H4 (cell line): Measurements from ENCODE around the gene NPL. TPM values are rescaled to one million over a fixed set of nuclear protein-coding genes. Genes with fewer than 3 reads are reported as not detected.

Source experiments
- DNase-seq: peaks from one replicate; pipeline ENCODE4 v3.0.0-alpha.2; 2015; ENCODE audit warnings: low spot score
- total RNA-seq: library from RNA; depleted of rRNA; stranded (reverse); fragments of >200 nt; shearing (Covaris generic); gene quantifications from 2 replicates; pipeline ENCODE4 v1.2.3, GENCODE V29; 2014; rRNA removed

The NPL gene
- total RNA-seq, 1 experiment from 2014 or later: 4.0 TPM

GRCh38 chr1:182867861-182868260 is 78.3 kb downstream of the NPL start:
- no peak for DNase-seq

DNA sequence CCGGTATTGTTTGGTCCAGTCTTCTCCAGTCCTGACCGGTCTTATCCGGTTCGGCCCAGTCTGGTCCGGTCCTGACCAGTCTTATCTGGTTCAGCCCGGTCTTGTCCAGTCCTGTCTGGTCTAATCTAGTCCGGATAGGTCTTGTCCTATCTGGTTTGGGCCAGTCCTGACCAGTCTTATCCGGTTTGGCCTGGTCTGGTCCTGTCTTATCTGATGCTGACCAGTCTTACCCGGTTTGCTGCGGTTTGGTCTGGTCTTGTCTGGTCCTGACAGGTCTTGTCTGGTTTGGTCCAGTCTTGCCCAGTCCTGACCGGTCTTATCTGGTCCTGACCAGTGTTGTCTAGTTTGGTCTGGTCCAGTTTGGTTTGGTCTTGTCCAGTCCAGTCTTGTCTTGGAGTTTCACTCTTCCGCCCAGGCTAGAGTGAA is 79.7 kb downstream of the NPL start:
- no peak for DNase-seq

DNA sequence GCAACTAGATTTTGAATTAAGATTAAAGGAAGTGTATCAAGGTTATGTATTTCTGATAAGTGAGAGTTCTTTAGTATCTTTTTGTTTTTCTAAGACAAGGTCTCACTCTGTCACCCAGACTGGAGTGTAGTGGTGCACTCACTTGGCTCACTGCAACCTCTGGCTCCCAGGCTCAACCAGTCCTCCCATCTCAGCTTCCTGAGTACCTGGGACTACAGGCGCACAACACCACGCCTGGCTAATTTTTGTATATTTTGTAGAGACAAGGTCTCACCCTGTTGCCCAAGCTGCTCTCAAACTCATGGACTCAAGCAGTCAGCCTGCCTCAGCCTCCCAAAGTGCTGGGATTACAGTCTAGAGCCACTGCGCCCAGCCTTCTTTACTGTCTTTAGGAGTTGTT is 83.3 kb downstream of the NPL start:
- no peak for DNase-seq

- DNase-seq: no peak
Measured at GRCh38 chr1:182875889-182876288, 86.3 kb downstream of the NPL start.

DNA sequence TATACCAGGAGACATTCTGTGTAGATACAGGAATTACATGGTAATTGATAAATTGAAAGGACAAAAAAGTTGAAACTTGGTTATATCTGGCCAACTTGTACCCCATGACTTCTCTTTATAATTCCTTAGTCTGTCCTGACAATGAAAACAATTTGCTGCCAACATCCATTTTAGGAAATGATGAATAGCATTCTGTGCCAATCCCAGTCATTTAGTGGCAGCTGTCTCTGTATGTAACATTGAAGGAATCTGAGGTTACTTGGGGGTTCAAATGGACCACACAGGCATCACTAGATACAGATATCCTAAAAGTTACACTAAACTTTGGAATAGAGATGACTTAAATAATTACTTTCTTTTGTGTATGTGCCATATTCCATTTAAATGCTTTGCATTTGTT is 87.8 kb downstream of the NPL start:
- DNase-seq: no peak

GRCh38 chr1:182877842-182878241 is 88.3 kb downstream of the NPL start:
- DNase-seq: no peak

Other genes with a start within 250 kb of the NPL start
- 12.2 and 12.6 TPM in 2 replicates for gene RNASEL, start 200.5 kb upstream of the NPL start, total RNA-seq
- 0.04 TPM in 1 of 2 replicates, not detected in the other for gene RGS16, start 185.4 kb upstream of the NPL start, total RNA-seq
- gene RGS8, start 105.2 kb upstream of the NPL start, total RNA-seq: not detected in 2 replicates
- 114 and 142 TPM in 2 replicates for gene DHX9, start 49.6 kb downstream of the NPL start, total RNA-seq
- gene SHCBP1L, start 163.4 kb downstream of the NPL start, total RNA-seq: not detected in 2 replicates
- gene LAMC1, start 233.6 kb downstream of the NPL start, total RNA-seq: 99.6 and 122 TPM in 2 replicates